Stimulated activated CD8-positive, alpha-beta memory T cell treated with anti-CD3 and anti-CD28 coated beads, Interleukin-7, amount 100 ng/mL, for 48 hours (primary cell): ENCODE results near the gene ATP13A3.

ENCODE experiments used
- DNase-seq, 2 donors: peaks; one replicate each; pipeline ENCODE4 v3.0.0-alpha.2; 2020; ENCODE audit warnings: low read depth in 1 of 2; ENCODE audit errors: extremely low read depth in 1 of 2

Gene ATP13A3

GRCh38 chr3:194396539-194396858, 90.3 kb downstream of the ATP13A3 start:
- no peak for DNase-seq

- peak in 1 of 2 donors; percentile 53 for DNase-seq
Measured at GRCh38 chr3:194395778-194396538, 90.8 kb downstream of the ATP13A3 start.

GRCh38 chr3:194395212-194395611, 91.6 kb downstream of the ATP13A3 start:
- DNase-seq, result no peak

GRCh38 chr3:194392576-194392975, 94.2 kb downstream of the ATP13A3 start:
- DNase-seq, result no peak

GRCh38 chr3:194390835-194391234, 96.0 kb downstream of the ATP13A3 start:
- no peak for DNase-seq

GRCh38 chr3:194389269-194389668, 97.5 kb downstream of the ATP13A3 start:
- DNase-seq, result no peak

GRCh38 chr3:194387926-194388418, 98.8 kb downstream of the ATP13A3 start:
- DNase-seq, result no peak

GRCh38 chr3:194387276-194387675, 99.5 kb downstream of the ATP13A3 start:
- DNase-seq, result no peak

GRCh38 chr3:194386648-194387047, 100.2 kb downstream of the ATP13A3 start:
- DNase-seq, result no peak

- DNase-seq, result no peak
Measured at GRCh38 chr3:194386066-194386465, 100.7 kb downstream of the ATP13A3 start.

GRCh38 chr3:194384569-194385001, 102.2 kb downstream of the ATP13A3 start:
- no peak for DNase-seq

- no peak for DNase-seq
Measured at GRCh38 chr3:194384156-194384555, 102.6 kb downstream of the ATP13A3 start.

- DNase-seq, result no peak
Measured at GRCh38 chr3:194383276-194383940, 103.4 kb downstream of the ATP13A3 start.

- no peak for DNase-seq
Measured at GRCh38 chr3:194382892-194383223, 103.9 kb downstream of the ATP13A3 start.

- no peak for DNase-seq
Measured at GRCh38 chr3:194382196-194382891, 104.5 kb downstream of the ATP13A3 start.

- DNase-seq, result no peak
Measured at GRCh38 chr3:194381460-194381875, 105.3 kb downstream of the ATP13A3 start.

GRCh38 chr3:194380326-194380725, 106.5 kb downstream of the ATP13A3 start:
- no peak for DNase-seq

- DNase-seq, result no peak
Measured at GRCh38 chr3:194379651-194380050, 107.2 kb downstream of the ATP13A3 start.

- no peak for DNase-seq
Measured at GRCh38 chr3:194379231-194379630, 107.6 kb downstream of the ATP13A3 start.

- DNase-seq, result no peak
Measured at GRCh38 chr3:194377708-194378107, 109.1 kb downstream of the ATP13A3 start.

GRCh38 chr3:194376241-194376560, 110.6 kb downstream of the ATP13A3 start:
- no peak for DNase-seq
